ENCODE results near the gene CCNQ. TPM values are rescaled to one million over a fixed set of nuclear protein-coding genes. Genes with fewer than 3 reads are reported as not detected.

The CCNQ gene
- total RNA-seq, 1 donor from 2014 or later: 24.4 TPM

DNA sequence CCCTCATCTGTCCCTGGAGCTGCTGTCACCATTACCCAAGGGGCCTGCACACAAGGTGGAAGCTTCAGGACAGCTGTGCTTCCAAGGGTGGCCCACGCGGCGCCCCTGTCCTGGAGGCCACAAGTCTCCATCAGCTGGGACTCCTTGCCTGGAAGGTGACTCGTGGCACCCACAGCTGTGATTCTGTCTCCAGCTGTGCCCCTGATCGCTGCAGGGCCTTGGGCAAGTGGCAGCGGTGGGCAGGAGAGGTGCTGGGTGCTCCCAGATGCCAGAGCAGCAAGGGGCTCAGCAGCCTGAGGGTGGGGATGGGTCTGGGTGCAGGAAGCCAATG is 39.1 kb upstream of the CCNQ start:
- no peak overlapping the region for H3K4me3 Mint-ChIP-seq
- H3K9me3 Mint-ChIP-seq: no peaks in the 10 kb centered on the region
- TF ChIP-seq, protein P1, sequence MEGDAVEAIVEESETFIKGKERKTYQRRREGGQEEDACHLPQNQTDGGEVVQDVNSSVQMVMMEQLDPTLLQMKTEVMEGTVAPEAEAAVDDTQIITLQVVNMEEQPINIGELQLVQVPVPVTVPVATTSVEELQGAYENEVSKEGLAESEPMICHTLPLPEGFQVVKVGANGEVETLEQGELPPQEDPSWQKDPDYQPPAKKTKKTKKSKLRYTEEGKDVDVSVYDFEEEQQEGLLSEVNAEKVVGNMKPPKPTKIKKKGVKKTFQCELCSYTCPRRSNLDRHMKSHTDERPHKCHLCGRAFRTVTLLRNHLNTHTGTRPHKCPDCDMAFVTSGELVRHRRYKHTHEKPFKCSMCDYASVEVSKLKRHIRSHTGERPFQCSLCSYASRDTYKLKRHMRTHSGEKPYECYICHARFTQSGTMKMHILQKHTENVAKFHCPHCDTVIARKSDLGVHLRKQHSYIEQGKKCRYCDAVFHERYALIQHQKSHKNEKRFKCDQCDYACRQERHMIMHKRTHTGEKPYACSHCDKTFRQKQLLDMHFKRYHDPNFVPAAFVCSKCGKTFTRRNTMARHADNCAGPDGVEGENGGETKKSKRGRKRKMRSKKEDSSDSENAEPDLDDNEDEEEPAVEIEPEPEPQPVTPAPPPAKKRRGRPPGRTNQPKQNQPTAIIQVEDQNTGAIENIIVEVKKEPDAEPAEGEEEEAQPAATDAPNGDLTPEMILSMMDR (conservative IDR thresholded peaks at IDR 0.05): no peak
- DNase-seq (ENCODE audit: low read depth, low spot score): no peak
- H3K27ac Mint-ChIP-seq (ENCODE audit: unreplicated experiment): no peak overlapping the region
- H3K36me3 Mint-ChIP-seq (ENCODE audit: low read depth): no peaks in the 10 kb centered on the region
- peaks cover 16% of the 10 kb centered on the region for H3K27me3 Mint-ChIP-seq (ENCODE audit: low read depth)
- peaks cover 5% of the 10 kb centered on the region for H3K4me1 Mint-ChIP-seq

DNA sequence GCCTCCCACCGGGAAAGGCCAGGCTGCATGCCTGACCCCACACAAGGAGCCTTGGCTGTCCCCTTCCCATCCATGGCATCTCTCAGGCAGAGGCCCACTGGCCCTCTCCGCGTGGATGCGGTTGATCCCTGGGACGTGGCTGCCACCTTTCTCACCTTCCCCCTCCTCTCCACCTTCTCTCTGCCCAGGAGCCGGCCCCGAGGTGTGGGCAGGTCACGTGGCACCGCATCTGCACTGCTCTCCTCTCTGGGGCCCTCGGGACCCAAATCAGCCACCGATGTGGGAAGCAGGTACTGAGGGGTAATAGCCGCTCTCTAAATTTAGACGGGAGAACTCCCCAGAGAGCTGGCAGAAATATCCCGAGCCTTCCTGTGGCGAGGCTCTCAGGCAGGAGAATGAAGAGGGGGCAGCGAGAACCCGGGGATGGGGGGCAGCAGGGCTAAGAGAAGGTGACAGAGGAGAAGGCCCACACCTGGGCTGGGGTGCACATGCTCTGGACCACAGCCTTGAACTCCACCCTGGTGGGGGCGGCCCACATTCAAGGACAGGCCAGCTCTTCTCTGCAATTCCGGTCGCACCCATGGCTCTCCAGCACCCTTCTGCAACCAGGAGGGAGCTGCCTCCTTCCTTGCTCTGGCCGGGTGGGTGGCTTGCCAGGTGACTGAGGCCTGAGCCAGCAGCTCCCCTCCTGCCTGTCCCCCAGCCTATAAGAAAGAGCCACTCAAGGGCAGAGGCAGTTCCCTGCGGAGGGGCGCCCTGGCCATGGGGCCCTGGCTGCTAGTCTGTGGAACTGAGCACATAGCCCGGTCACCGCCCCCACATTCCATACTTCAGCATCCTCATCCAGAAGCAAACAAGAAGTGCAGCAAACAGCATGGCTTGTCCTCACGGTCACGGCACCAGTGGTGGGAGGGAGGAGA is 38.4 kb upstream of the CCNQ start:
- H3K36me3 Mint-ChIP-seq (ENCODE audit: low read depth): no peaks in the 10 kb centered on the region
- no peak for DNase-seq (ENCODE audit: low read depth, low spot score)
- peaks cover 11% of the 10 kb centered on the region for H3K27me3 Mint-ChIP-seq (ENCODE audit: low read depth)
- H3K9me3 Mint-ChIP-seq: no peaks in the 10 kb centered on the region
- no peak overlapping the region for H3K4me3 Mint-ChIP-seq
- TF ChIP-seq, protein P1 (conservative IDR thresholded peaks at IDR 0.05): no peak
- H3K27ac Mint-ChIP-seq (ENCODE audit: unreplicated experiment): no peak overlapping the region
- H3K4me1 Mint-ChIP-seq: peaks cover 5% of the 10 kb centered on the region

DNA sequence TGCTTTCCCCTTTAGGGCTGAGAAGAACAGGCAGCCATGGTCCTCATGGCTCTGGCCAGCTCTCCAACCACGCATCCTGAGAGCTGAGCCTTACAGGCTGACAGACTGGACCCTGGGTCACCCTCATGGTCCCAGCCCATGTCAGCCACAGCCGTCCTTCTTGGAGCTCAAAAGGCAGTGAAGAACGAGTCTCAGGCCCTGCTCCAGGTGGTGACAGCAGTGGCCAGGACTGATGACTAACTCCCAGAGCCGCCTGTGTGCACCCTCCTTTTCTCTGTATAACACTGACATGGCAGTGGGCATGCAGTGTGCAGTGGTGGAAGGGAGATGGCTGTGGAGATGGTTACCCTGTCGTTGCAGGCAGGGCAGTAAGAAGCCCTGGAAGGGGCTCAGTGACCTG is 37.8 kb upstream of the CCNQ start:
- Mint-ChIP-seq H3K36me3 (ENCODE audit: low read depth) (no peaks in the 10 kb centered on the region), H3K27me3 (ENCODE audit: low read depth) (peaks cover 10% of the 10 kb centered on the region)
- TF ChIP-seq, protein P1 (conservative IDR thresholded peaks at IDR 0.05): no peak

DNA sequence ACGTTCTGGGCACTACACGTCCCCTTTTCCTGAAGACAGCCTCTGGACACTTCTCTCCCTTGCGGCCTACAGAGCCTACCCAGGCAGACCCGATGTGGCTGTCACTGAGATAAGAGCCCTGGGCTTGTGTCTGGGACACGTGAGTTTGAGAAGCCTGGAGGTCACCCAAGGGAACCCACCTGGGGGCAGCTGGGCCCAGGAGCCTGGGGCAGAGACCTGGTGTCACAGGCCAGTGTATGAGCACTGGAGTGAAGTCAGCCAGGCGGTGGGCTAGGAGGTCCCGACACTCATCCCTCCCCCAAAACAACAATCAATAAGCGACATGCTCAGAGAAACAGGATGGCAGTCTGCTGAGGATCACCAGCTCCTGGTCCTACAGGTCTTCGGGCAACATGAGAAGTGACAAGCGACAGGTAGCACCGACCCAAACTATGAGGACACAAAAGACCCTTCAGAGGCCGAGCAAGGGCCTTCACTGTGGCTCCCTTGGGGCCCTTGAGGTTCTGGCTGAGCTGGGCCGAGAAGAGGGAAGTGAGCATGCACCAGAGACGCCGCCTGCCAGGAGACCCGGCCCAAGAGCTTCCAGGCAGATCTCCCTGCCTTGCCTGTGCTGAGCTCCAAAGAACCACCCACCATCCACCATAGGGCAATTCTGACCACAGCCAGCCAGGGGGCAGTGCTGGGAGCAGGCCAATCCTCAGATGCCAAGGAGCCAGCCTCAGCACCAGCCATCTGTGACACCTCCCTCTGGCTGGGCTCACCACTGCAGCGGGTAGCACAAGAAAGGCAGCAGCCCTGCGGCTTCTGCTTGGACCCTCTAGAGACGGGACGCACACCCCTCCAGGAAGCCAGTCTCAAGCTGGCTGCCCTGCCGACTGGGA is 37.1 kb upstream of the CCNQ start:
- H3K27me3 Mint-ChIP-seq (ENCODE audit: low read depth): peaks cover 3% of the 10 kb centered on the region
- DNase-seq (ENCODE audit: low read depth, low spot score): no peak
- peaks cover 3% of the 10 kb centered on the region for H3K36me3 Mint-ChIP-seq (ENCODE audit: low read depth)
- H3K4me1 Mint-ChIP-seq: no peaks in the 10 kb centered on the region
- no peak overlapping the region for H3K4me3 Mint-ChIP-seq
- TF ChIP-seq, protein P1 (conservative IDR thresholded peaks at IDR 0.05): peak; percentile 42
- H3K9me3 Mint-ChIP-seq: peaks cover 3% of the 10 kb centered on the region
- H3K27ac Mint-ChIP-seq (ENCODE audit: unreplicated experiment): no peak overlapping the region

More for the DNA sequence above, 37.8 kb upstream of the CCNQ start:
- no peaks in the 10 kb centered on the region for H3K9me3 Mint-ChIP-seq
- no peak overlapping the region for H3K4me3 Mint-ChIP-seq
- no peak for DNase-seq (ENCODE audit: low read depth, low spot score)
- peaks cover 5% of the 10 kb centered on the region for H3K4me1 Mint-ChIP-seq
- no peak overlapping the region for H3K27ac Mint-ChIP-seq (ENCODE audit: unreplicated experiment)

DNA sequence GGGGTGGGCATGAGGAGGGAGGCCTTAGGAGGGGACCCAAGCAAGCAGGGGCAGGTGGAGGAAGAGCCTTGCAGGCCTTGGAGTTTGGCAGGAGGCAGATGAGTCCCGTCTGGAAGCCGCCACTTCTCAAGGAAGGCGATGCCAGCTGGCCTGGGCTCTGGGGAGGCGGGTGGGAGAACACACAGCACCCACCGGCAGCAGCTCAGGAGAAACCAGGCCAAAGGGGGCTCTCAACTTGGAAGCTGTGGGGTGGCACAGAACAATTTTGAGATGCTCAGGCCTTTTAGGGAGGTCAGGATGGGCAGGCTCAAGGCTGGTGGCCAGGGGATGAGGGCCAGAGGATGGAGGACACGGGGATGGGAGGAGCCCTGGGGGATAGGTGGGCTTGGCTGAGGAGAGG is 36.4 kb upstream of the CCNQ start:
- no peaks in the 10 kb centered on the region for H3K4me1 Mint-ChIP-seq
- H3K9me3 Mint-ChIP-seq: peaks cover 5% of the 10 kb centered on the region
- no peaks in the 10 kb centered on the region for H3K27me3 Mint-ChIP-seq (ENCODE audit: low read depth)
- TF ChIP-seq, protein P1 (conservative IDR thresholded peaks at IDR 0.05): no peak
- H3K4me3 Mint-ChIP-seq: no peak overlapping the region
- DNase-seq (ENCODE audit: low read depth, low spot score): no peak
- H3K36me3 Mint-ChIP-seq (ENCODE audit: low read depth): peaks cover 4% of the 10 kb centered on the region
- no peak overlapping the region for H3K27ac Mint-ChIP-seq (ENCODE audit: unreplicated experiment)
